B cell (primary cell): ENCODE data around the gene FRZB.

Experiments
- EZH2 ChIP-seq: IDR thresholded peaks from 2 replicates; pipeline ENCODE4 v1.6.1; 2012; ENCODE audit warnings: borderline replicate concordance, low read depth, mild to moderate bottlenecking, moderate library complexity, low read length; ENCODE audit not compliant: insufficient read depth, poor library complexity, severe bottlenecking
- TF ChIP-seq, protein P1 (sequence below): fragments of 200-600 bp; IDR thresholded peaks from one replicate; pipeline ENCODE4 v1.8.0; 2022; ENCODE audit warnings: antibody characterized with exemption, mild to moderate bottlenecking

DNA sequence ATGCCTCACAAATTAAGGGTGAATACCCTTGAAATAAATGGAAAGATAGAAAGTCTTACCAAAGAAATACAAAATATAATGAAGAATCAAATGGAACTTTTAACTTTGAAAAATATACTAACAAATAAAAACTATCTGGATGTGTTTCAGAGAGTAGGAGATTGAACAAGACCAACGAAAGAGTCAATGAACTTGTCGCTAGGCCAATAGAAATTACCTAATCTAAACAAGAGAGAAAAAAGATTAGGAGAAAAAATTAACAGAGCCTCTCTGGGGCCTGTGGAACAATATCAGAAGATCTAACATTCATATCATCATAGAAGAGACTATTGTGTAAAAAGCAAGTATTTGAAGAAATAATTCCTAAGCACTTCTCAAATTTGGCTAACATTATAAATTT, 11.1 kb downstream of the FRZB start:
- TF ChIP-seq, protein P1, sequence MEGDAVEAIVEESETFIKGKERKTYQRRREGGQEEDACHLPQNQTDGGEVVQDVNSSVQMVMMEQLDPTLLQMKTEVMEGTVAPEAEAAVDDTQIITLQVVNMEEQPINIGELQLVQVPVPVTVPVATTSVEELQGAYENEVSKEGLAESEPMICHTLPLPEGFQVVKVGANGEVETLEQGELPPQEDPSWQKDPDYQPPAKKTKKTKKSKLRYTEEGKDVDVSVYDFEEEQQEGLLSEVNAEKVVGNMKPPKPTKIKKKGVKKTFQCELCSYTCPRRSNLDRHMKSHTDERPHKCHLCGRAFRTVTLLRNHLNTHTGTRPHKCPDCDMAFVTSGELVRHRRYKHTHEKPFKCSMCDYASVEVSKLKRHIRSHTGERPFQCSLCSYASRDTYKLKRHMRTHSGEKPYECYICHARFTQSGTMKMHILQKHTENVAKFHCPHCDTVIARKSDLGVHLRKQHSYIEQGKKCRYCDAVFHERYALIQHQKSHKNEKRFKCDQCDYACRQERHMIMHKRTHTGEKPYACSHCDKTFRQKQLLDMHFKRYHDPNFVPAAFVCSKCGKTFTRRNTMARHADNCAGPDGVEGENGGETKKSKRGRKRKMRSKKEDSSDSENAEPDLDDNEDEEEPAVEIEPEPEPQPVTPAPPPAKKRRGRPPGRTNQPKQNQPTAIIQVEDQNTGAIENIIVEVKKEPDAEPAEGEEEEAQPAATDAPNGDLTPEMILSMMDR = no peak
- no peak for TF ChIP-seq EZH2
